Measurements from ENCODE around the gene CDC26. TPM values are rescaled to one million over a fixed set of nuclear protein-coding genes. Genes with fewer than 3 reads are reported as not detected.

CDC26 gene
- total RNA-seq, 2 donors from 2014 or later, result 18.4 to 18.6 TPM

- DNase-seq (ENCODE audit: low spot score) (no peak), ATAC-seq (ENCODE audit: insufficient number of reproducible peaks, low FRiP score, low read depth) (no peak)
- Histone ChIP-seq H3K27ac (peak overlapping the region; percentile 84 to 92), H3K9me3 (no peaks in the 10 kb centered on the region), H3K36me3 (peaks cover 36% of the 10 kb centered on the region), H3K4me3 (peak overlapping the region; percentile 82), H3K4me1 (ENCODE audit: control insufficient read depth in 1 of 2, low read depth in 2 of 2) (peaks cover 7 to 25% of the 10 kb centered on the region in 2 donors), H3K27me3 (replicated peaks; ENCODE audit: insufficient read depth) (no peaks in the 10 kb centered on the region)
- peak; percentile 60 for TF ChIP-seq CTCF (IDR thresholded peaks at IDR 0.05)
Measured at GRCh38 chr9:113274474-113275156, 757 bp downstream of the CDC26 start.

DNA sequence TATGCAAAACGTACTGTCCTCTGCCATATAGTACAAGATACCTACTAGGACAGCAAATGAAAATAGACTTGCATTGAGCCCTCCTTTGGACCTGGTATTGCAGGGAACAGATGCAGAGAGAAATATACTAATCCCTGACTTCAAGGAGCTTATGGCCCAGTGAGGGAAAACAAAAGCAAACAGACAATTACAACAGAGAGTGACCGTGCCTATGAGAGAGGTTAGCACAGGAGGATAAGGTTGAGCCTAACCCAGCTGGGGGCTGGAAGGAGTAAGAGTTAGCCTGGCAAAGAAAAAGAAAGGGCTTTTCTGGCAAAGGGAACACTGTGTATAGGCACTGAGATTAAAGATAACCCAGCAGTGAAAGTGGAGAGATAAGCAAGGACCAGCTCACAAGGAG is 5.5 kb downstream of the CDC26 start:
- H3K4me1 ChIP-seq (ENCODE audit: control insufficient read depth in 1 of 2, low read depth in 2 of 2), result peaks cover 4 to 10% of the 10 kb centered on the region in 2 donors
- DNase-seq (ENCODE audit: low spot score) (no peak), ATAC-seq (ENCODE audit: insufficient number of reproducible peaks, low FRiP score, low read depth) (no peak)
- no peak overlapping the region for H3K4me3 ChIP-seq
- no peaks in the 10 kb centered on the region for H3K9me3 ChIP-seq
- no peak for TF ChIP-seq CTCF (IDR thresholded peaks at IDR 0.05)
- peaks cover 48% of the 10 kb centered on the region for H3K36me3 ChIP-seq
- no peak overlapping the region for H3K27ac ChIP-seq
- H3K27me3 ChIP-seq (replicated peaks; ENCODE audit: insufficient read depth), result no peaks in the 10 kb centered on the region

GRCh38 chr9:113269355-113269754 is 6.0 kb downstream of the CDC26 start:
- no peaks in the 10 kb centered on the region for H3K9me3 ChIP-seq
- H3K4me1 ChIP-seq (ENCODE audit: control insufficient read depth in 1 of 2, low read depth in 2 of 2), result peaks cover 4 to 6% of the 10 kb centered on the region in 2 donors
- ATAC-seq (ENCODE audit: insufficient number of reproducible peaks, low FRiP score, low read depth), result no peak
- no peaks in the 10 kb centered on the region for H3K27me3 ChIP-seq (replicated peaks; ENCODE audit: insufficient read depth)
- no peak overlapping the region for H3K27ac ChIP-seq
- peaks cover 48% of the 10 kb centered on the region for H3K36me3 ChIP-seq
- TF ChIP-seq CTCF (IDR thresholded peaks at IDR 0.05), result no peak
- H3K4me3 ChIP-seq, result no peak overlapping the region
- no peak for DNase-seq (ENCODE audit: low spot score)

- TF ChIP-seq CTCF (IDR thresholded peaks at IDR 0.05), result no peak
Measured at GRCh38 chr9:113267911-113268566, 7.3 kb downstream of the CDC26 start.

DNA sequence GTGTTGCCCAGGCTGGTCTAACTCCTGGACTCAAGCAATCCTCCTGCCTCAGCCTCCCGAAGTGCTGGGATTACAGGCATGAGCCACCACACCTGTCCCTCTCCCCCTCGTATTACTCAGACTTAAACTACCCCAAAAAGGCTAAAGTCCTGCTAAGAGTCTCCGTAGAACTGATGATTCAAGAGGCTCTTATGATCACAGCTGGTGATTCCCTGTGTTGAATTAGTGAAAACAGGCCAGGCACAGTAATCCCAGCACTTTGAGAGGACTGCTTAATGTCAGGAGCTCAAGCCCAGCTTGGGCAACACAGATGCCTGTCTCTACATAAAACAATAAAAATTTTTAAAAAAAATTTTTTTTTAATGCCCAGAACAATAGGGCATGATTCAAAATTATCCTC is 9.2 kb downstream of the CDC26 start:
- H3K4me1 ChIP-seq (ENCODE audit: control insufficient read depth in 1 of 2, low read depth in 2 of 2), result no peaks in the 10 kb centered on the region
- no peak overlapping the region for H3K4me3 ChIP-seq
- no peak for DNase-seq (ENCODE audit: low spot score)
- no peak for ATAC-seq (ENCODE audit: insufficient number of reproducible peaks, low FRiP score, low read depth)
- TF ChIP-seq CTCF (IDR thresholded peaks at IDR 0.05), result no peak
- no peak overlapping the region for H3K27ac ChIP-seq
- peaks cover 36% of the 10 kb centered on the region for H3K36me3 ChIP-seq
- H3K9me3 ChIP-seq, result no peaks in the 10 kb centered on the region
- no peaks in the 10 kb centered on the region for H3K27me3 ChIP-seq (replicated peaks; ENCODE audit: insufficient read depth)

More at GRCh38 chr9:113267911-113268566, 7.3 kb downstream of the CDC26 start:
- ATAC-seq (ENCODE audit: insufficient number of reproducible peaks, low FRiP score, low read depth), result no peak
- H3K27me3 ChIP-seq (replicated peaks; ENCODE audit: insufficient read depth), result no peaks in the 10 kb centered on the region
- H3K4me1 ChIP-seq (ENCODE audit: control insufficient read depth in 1 of 2, low read depth in 2 of 2), result no peaks in the 10 kb centered on the region
- H3K36me3 ChIP-seq, result peaks cover 46% of the 10 kb centered on the region
- DNase-seq (ENCODE audit: low spot score), result no peak
- H3K9me3 ChIP-seq, result no peaks in the 10 kb centered on the region
- no peak overlapping the region for H3K27ac ChIP-seq
- H3K4me3 ChIP-seq, result no peak overlapping the region
